Transverse colon (tissue), 4 donors: ENCODE data around the gene RBM3.

Source experiments
- EP300 ChIP-seq: sonication (generic); formaldehyde crosslinking; IDR thresholded peaks from one replicate; pipeline ENCODE4 v1.6.1; 2017; ENCODE audit warnings: antibody characterized with exemption, low read depth
- POLR2A ChIP-seq: fragments of 450-650 bp; IDR thresholded peaks from one replicate; pipeline ENCODE4 v1.6.1; 2016; ENCODE audit warnings: antibody characterized with exemption, mild to moderate bottlenecking, moderate library complexity
- POLR2AphosphoS5 ChIP-seq, 3 donors: sonication (generic); formaldehyde crosslinking; IDR thresholded peaks; one replicate each; pipeline ENCODE4 v1.6.1; 2016; ENCODE audit warnings: antibody characterized with exemption in 3 of 3
- TF ChIP-seq, protein P1 (sequence below), 5 experiments: fragments of 200-600 bp in 3 of 5; fragments of 450-650 bp in 2 of 5; sonication (generic) in 3 of 5; IDR thresholded peaks; 1 replicate in 2 of 5; 2 replicates in 3 of 5; pipeline ENCODE4 v1.5.1; 2016 to 2017; ENCODE audit warnings: antibody characterized with exemption in 5 of 5, inconsistent platforms in 3 of 5, mild to moderate bottlenecking in 2 of 5, moderate library complexity in 1 of 5

DNA sequence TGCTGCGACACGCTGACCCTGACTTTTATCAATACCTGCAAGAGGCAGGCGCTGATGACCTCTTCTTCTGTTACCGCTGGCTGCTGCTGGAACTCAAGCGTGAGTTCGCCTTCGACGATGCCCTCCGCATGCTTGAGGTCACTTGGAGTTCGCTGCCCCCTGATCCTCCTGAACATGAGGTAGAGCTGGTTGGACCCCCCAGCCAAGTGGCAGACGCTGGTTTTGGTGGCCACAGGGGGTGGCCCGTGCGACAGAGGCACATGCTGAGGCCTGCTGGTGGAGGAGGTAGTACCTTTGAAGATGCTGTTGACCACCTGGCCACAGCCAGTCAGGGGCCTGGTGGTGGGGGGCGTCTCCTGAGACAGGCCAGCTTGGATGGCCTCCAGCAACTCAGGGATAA, 14.2 kb upstream of the RBM3 start:
- TF ChIP-seq, protein P1, sequence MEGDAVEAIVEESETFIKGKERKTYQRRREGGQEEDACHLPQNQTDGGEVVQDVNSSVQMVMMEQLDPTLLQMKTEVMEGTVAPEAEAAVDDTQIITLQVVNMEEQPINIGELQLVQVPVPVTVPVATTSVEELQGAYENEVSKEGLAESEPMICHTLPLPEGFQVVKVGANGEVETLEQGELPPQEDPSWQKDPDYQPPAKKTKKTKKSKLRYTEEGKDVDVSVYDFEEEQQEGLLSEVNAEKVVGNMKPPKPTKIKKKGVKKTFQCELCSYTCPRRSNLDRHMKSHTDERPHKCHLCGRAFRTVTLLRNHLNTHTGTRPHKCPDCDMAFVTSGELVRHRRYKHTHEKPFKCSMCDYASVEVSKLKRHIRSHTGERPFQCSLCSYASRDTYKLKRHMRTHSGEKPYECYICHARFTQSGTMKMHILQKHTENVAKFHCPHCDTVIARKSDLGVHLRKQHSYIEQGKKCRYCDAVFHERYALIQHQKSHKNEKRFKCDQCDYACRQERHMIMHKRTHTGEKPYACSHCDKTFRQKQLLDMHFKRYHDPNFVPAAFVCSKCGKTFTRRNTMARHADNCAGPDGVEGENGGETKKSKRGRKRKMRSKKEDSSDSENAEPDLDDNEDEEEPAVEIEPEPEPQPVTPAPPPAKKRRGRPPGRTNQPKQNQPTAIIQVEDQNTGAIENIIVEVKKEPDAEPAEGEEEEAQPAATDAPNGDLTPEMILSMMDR (IDR thresholded peaks at IDR 0.05), result no peak
- TF ChIP-seq POLR2A, result no peak
- no peak for TF ChIP-seq POLR2AphosphoS5 (IDR thresholded peaks at IDR 0.05)
- TF ChIP-seq EP300, result no peak
